Measurements from ENCODE around the gene MAP3K5.
"Not testable (repeated sequence)": the region's sequence is repeated elsewhere in the genome, so short reads cannot be mapped to it uniquely, and the experiment has no call there.

Gene MAP3K5

DNA sequence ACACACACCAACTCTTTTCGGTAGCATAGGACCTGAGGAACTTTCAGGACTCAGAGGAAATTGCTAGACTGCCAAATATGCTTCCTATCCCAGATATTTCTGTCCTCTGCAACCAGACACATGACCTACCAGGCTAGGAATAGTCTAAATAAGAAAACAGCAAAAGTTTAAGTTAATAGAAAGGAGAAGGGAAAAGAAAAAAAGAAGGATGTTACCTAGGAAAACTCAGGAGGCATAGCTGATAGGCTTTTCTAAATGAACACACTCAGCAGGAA is 74.6 kb downstream of the MAP3K5 start:
- DNase-seq (ENCODE audit: low read depth), result no peak
- TF ChIP-seq, protein P1, sequence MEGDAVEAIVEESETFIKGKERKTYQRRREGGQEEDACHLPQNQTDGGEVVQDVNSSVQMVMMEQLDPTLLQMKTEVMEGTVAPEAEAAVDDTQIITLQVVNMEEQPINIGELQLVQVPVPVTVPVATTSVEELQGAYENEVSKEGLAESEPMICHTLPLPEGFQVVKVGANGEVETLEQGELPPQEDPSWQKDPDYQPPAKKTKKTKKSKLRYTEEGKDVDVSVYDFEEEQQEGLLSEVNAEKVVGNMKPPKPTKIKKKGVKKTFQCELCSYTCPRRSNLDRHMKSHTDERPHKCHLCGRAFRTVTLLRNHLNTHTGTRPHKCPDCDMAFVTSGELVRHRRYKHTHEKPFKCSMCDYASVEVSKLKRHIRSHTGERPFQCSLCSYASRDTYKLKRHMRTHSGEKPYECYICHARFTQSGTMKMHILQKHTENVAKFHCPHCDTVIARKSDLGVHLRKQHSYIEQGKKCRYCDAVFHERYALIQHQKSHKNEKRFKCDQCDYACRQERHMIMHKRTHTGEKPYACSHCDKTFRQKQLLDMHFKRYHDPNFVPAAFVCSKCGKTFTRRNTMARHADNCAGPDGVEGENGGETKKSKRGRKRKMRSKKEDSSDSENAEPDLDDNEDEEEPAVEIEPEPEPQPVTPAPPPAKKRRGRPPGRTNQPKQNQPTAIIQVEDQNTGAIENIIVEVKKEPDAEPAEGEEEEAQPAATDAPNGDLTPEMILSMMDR (IDR thresholded peaks at IDR 0.05; ENCODE audit: control insufficient read depth, extremely low read depth, insufficient read depth), result no peak
- H3K4me3 ChIP-seq (ENCODE audit: low read depth, low read length), result no peak overlapping the region

DNA sequence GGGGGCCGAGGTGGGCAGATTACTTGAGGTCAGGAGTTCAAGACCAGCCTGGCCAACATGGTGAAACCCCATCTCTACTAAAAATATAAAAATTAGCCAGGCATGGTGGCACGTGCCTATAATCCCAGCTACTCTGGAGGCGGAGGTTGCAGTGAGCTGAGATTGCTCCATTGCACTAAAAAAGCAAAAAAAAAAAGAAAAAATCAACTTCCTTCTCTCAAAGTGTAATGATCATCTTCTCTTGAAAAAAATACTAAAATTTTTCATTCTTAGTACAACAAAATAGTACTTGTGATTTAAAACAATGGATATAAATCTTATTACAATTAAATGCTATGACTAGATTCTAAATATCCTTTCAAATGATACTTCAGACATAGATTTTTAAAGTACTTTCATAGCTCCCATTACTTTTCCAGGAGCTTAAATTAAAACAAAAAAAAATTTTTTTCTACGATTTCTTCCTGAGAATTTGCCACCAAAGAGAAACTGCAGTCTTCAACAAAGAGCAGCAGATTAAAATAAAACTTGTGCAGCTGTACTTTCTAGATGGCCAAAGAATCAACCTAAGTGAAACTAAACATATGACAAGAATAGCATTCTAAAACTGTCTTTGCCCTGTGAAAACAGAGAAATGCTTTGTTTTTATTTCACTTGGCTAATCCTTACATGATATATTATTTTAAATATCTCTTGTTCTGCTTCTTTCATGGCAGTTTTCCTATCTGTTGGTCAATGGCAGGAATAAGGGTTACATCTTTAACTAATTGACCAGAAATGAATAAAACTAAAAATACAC is 75.2 kb downstream of the MAP3K5 start:
- DNase-seq (ENCODE audit: low read depth), result no peak
- TF ChIP-seq, protein P1 (IDR thresholded peaks at IDR 0.05; ENCODE audit: control insufficient read depth, extremely low read depth, insufficient read depth), result no peak
- no peak overlapping the region for H3K4me3 ChIP-seq (ENCODE audit: low read depth, low read length)

GRCh38 chr6:136712642-136713041 is 79.6 kb downstream of the MAP3K5 start:
- DNase-seq (ENCODE audit: low read depth), result not testable (repeated sequence)

GRCh38 chr6:136711644-136712043 is 80.6 kb downstream of the MAP3K5 start:
- H3K4me3 ChIP-seq (ENCODE audit: low read depth, low read length), result no peak overlapping the region
- DNase-seq (ENCODE audit: low read depth), result no peak
- TF ChIP-seq, protein P1 (IDR thresholded peaks at IDR 0.05; ENCODE audit: control insufficient read depth, extremely low read depth, insufficient read depth), result no peak

More at GRCh38 chr6:136712642-136713041, 79.6 kb downstream of the MAP3K5 start:
- not testable (repeated sequence) for H3K4me3 ChIP-seq (ENCODE audit: low read depth, low read length)

DNA sequence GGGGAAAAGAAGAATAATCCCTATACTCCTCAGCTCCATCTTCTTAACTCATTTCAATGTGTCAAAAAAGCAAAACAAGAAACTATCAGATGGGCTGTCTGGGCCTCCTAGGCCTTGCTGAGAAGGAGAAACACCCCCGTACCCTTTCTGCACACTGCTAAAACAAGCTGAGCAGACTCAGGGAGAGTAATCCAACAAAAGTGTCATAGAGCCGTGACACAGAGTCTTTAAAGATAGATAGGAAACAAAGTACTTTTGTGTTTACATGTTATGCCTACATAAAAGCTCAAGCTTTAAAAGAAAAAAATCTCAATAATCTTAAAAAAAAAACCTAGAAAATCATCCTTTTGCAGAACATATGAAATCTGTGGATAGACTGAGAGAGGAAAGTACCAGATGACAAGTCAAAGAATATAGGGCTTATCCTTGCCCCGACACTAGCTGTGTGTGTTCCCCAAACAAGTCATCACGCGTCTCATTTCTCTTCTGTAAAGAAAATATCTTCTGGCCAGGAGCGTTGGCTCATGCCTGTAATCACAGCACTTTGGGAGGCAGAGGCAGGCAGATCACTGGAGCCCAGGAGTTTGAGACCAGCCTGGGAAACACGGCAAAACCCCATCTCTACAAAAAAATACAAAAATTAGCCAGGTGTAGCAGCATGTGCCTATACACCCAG is 81.3 kb downstream of the MAP3K5 start:
- no peak for DNase-seq (ENCODE audit: low read depth)
- H3K4me3 ChIP-seq (ENCODE audit: low read depth, low read length), result no peak overlapping the region
- TF ChIP-seq, protein P1 (IDR thresholded peaks at IDR 0.05; ENCODE audit: control insufficient read depth, extremely low read depth, insufficient read depth), result no peak

DNA sequence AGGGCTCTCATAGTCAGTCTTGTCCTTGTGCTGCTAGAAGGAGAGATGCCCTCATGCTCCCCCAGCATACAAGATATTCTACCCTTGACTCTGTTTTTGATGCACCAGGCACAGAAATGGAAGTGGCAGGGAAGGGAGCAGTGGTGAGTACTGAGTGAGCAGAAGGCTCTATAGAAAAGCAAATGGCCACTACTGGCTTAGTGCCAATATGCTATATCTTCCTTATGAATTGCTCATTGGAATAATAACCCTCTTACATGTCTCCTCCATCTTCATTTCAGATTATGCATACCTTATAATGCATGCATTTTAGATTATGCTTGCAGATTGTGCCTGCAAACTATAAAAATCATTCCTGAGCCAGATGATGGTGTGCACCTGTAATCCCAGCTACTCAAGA is 82.8 kb downstream of the MAP3K5 start:
- TF ChIP-seq, protein P1 (IDR thresholded peaks at IDR 0.05; ENCODE audit: control insufficient read depth, extremely low read depth, insufficient read depth), result no peak
- H3K4me3 ChIP-seq (ENCODE audit: low read depth, low read length), result no peak overlapping the region
- no peak for DNase-seq (ENCODE audit: low read depth)

GRCh38 chr6:136706430-136706829 is 85.8 kb downstream of the MAP3K5 start:
- no peak for DNase-seq (ENCODE audit: low read depth)
- TF ChIP-seq, protein P1 (IDR thresholded peaks at IDR 0.05; ENCODE audit: control insufficient read depth, extremely low read depth, insufficient read depth), result no peak
- H3K4me3 ChIP-seq (ENCODE audit: low read depth, low read length), result no peak overlapping the region

Data from LNCaP clone FGC (cell line).